HEK293T (cell line): ENCODE results near the gene TMEM273.

Experiments
- BHLHE40 ChIP-seq: fragments of 450-650 bp; IDR thresholded peaks from 2 replicates; pipeline ENCODE4 v1.6.1; 2016; ENCODE audit warnings: mild to moderate bottlenecking, moderate library complexity, borderline replicate concordance
- SUZ12 ChIP-seq: fragments of 450-650 bp; IDR thresholded peaks from 2 replicates; pipeline ENCODE4 v1.6.1; 2016; ENCODE audit warnings: mild to moderate bottlenecking

- no peak for TF ChIP-seq SUZ12
- no peak for TF ChIP-seq BHLHE40
Observed at GRCh38 chr10:49227406-49227805, 39.2 kb upstream of the TMEM273 start.
